GM19468 (cell line): Measurements from ENCODE around the gene CRADD.

Experiments
- ATAC-seq: cut with Tn5 transposase; IDR thresholded peaks from one replicate; pipeline ENCODE4 v1.9.1; 2021; ENCODE audit warnings: mild to moderate bottlenecking, moderate library complexity, moderate number of reproducible peaks; ENCODE audit not compliant: unreplicated experiment; ENCODE audit errors: extremely low read depth

The CRADD gene

DNA sequence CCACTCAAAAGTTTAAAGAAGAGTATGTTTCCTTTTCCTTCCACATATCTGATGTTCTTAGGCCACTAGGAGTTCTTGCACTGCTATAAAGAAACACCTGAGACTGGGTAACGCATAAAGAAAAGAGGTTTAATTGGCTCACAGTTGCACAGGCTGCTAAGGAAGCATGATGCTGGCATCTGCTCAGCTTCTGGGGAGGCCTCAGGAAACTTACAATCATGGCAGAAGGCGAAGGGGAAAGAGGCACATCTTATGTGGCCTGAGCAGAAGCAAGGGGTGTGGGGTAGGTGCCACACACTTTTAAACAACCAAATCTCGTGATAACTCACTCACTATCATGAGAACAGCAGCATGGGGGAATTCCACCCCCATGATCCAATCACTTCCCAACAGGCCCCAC, 7.7 kb upstream of the CRADD start:
- no peak for ATAC-seq

DNA sequence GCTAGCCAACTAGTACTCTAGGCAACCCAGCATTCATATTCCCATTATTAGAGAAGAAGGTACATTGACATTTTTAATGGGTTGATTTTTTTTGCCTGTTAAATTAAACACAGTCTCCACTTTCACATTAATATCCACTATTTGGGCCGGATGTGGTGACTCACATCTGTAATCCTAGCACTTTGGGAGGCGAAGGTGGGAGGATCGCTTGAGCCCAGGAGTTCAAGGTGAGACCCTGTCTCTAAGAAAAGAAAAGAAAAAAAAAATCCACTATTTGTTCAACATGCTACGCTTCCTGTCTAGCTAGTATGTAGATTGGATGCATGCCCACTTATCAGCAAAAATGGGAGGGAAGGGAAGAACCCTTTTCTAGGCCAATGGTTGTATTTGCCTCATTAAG, 7.1 kb upstream of the CRADD start:
- no peak for ATAC-seq

DNA sequence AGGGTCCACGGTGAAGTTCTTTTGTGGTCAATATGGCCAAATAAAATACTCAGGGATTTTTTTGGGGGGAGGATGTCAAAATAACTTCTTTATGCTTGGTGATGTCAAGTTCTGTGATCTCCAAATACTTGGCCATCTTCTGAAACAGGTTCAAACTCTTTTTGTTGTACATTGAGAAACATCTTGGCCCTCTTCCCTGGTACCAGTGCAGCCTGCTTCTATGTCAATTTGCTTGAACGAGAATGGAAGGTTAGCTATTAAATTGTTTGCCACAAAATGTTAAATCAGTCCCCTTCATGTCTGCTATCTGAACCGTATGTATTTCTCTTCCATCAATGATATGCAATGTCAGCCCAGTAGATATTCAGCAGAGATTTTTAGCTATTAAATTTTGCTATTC, 6.1 kb upstream of the CRADD start:
- ATAC-seq = no peak

DNA sequence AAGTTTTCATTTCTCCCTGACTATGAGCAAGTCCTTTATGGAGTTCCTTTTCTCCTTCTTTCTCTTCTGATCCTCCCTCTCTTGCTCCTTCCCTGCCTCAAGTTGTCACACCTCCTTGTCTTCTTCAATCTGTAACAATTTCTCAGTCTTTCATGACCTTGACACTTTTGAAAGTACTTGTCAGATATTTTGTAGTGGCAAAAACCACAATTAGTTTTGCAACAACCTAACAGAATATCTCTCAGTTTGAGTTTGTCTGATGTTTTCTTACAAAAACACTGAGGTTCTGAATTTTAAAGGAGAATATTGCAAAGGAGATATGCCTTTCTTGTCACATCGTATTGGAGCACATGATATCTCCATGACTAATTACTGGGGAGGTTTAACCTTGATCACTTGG, 4.1 kb upstream of the CRADD start:
- ATAC-seq = no peak

DNA sequence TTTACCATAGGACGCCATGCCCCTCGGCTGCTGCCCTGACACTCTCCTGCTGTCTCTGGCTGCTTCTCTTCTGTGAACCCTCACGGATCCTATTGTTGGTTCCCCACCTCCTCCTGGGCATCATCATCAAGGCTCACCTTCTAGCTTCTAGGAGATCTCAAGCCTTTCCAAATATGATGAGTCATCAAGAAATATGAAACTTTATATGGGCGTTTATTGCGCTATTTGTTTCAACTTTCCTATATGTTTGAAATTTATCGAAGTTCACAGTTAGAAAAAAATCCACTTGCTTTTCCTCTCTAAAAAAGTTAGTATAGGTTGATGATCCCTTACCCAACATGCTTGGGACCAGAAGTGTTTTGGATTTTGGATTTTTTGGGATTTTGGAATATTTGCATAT, 2.8 kb upstream of the CRADD start:
- no peak for ATAC-seq

DNA sequence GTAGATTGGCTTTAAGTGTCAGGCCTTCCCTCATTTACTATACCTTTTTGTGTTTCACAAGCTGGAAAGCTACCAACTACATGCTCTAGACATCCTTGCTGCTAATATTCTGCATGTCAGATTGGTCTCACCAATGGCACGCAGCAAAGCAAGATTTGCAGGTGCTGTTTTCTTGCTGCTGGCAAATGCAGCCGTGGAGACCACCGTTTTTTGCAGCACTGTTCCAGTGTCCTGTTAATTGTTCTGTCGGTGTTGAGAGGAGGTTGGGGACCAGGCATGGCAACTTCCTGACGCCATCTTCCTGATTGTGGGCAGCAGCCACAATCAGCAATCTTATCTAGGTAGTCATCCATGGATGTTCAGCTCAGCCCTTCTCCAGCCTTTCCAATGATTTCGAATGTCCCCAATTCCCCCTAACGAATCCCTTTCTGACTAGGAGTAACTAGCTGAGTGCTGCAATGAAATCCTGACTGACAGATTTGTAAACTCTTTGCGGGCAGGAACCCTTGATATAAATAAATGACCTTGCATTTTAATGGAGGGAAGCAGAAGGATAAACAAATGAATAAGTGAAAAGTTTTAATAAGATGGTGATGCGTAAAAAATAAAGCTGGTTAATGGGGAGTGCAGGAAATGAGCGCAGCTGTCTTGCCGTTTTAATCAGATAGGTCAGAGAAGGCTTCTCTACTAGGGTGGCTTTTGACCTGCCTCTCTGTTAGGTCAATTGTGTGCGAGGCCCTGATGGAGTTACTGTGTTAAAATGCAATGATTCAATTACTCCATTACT, 574 bp upstream of the CRADD start:
- no peak for ATAC-seq

DNA sequence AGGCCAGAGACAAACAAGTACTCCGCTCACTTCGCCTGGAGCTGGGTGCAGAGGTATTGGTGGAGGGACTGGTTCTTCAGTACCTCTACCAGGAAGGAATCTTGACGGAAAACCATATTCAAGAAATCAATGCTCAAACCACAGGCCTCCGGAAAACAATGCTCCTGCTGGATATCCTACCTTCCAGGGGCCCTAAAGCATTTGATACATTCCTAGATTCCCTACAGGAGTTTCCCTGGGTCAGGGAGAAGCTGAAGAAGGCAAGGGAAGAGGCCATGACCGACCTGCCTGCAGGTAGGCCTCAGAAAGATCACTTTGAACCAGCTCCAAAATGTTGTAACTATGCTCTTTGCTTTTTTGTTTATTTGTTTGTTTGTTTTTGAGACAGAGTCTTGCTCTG, 1.6 kb downstream of the CRADD start:
- no peak for ATAC-seq

DNA sequence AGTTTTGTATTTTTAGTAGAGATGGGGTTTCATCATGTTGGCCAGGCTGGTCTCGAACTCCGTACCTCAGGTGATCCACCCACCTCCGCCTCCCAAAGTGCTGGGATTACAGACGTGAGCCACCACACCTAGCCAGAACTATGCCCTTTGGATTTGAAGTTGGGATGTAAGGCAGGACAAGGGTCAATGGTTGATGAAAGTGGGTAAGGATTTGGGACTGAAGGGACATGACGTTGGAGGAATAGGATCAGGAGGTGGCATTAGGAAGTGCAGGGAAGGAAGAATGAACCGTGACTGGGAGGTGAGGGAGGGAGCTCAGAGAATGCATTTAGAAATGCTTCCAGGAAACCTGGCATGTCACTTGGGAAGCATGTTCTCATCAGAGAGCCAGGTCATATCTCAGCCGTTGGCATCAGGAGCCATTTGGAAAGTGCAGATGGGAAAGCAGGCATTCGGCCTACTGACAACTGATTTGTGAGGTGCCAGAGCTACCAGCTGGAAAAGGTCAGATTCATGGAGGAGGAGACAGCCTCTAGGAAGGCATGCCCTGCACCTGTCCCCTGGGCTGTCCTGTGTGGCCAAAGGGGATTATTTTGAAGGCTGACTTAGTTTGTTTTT, 2.2 kb downstream of the CRADD start:
- no peak for ATAC-seq

DNA sequence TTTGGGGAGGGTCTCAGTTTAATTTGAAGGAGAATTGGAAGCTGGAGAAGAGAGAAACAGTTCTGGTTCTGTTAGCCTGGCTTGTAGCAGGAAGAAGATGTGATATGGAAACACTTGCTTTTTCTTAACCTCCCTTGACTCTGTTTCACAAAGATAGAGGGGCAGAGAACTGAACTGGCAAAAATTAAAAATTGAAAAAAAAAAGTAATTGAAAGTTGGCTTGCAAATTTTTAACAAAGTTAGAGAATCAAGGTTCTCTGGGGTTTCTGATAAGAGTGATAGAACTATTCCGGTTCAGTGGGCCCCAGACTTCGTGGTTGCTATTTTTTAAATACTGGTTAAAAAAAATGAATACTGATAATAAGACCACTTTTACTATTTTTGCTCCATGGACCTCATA, 2.8 kb downstream of the CRADD start:
- no peak for ATAC-seq

DNA sequence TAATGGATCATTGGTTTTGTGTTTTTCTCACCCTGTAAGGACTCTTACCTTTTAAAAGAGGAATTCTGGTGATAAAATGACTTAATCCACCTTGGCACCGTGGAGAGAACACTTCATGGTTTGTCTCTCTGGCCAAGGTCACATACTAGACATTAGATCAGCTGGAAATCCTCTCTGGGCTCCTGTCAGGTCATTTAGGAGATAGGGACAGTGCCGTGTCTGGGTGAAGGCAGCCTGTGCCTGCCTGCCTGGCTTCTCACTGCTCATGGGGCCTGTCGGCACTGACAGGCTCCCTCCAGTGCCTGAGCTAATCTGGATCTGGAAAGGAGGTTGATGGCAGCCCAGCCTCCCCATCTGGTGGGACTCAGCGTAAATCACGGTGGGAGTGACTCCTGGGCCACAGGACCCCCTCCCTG, 5.7 kb downstream of the CRADD start:
- no peak for ATAC-seq

DNA sequence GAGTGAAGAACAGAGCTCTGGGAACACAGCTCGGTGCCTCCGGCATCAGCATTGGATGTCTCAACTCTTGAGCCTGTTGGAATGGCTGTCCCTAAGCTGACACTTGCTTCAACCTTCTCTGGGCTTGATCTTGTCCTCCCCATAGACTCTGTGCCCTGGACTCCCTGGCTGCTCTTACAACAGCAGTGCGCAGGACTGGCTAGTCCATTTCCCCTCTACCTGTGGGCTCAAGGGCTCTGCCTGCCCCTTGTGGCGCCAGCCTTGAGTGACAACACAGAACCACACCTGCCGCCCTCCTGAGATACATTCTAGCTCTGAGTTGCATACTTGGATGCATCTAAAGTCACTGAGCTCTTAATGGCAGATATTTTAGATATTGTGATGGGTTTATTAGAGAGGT, 6.2 kb downstream of the CRADD start:
- no peak for ATAC-seq

DNA sequence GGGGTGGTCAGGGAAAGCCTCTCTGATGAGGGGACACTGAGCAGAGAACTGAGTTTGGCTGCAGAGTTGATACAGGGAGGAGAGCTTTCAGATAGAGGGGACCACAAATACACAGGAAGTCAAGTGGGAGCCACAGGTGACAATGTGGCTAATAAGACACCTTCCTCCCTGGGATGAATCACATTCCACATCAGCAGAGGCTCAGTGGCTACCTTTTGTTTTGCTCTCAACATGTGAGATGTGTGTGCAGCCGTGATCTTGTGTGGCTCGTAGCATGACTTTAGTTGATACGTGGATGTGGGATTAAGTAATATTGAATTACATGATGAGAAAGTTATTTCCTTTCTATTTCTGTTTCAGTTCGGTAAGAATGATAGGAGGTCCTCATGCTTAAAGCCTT, 7.5 kb downstream of the CRADD start:
- ATAC-seq = no peak

DNA sequence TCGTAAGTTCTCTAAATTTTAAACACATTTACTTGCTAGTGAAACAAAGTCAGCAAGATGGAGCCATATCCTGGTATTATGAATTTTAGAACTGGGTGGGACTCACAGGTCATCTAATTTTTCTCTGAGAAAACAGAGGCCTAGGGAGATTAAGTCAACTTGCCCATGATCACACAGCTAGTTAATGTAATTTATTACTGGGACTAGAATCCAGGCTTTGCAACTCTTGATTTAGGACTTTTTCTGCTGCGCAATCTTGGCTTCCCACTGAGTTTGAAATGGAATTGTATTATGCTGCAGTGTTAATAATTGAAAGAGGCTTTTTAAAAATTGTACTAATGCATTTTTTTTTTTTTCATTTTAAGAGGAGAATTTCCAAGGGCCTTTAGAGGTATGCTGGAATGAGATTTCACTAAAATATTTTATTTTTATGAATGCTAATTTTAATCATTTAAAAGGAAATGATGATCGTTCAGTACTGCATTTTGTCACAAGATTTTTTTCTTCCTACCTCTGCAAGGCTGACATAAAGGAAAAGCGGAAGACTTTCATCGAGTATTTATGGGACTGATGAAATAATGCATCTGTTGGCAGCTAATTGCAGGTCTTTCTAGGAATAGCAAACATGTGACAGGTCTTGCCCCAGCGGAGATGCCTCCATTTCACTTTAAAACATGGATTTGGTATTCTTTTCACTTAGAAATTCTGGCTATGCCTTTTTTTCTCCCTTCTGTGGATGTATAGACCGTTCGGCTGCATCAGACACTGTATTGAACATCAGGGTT, 9.6 kb downstream of the CRADD start:
- no peak for ATAC-seq

DNA sequence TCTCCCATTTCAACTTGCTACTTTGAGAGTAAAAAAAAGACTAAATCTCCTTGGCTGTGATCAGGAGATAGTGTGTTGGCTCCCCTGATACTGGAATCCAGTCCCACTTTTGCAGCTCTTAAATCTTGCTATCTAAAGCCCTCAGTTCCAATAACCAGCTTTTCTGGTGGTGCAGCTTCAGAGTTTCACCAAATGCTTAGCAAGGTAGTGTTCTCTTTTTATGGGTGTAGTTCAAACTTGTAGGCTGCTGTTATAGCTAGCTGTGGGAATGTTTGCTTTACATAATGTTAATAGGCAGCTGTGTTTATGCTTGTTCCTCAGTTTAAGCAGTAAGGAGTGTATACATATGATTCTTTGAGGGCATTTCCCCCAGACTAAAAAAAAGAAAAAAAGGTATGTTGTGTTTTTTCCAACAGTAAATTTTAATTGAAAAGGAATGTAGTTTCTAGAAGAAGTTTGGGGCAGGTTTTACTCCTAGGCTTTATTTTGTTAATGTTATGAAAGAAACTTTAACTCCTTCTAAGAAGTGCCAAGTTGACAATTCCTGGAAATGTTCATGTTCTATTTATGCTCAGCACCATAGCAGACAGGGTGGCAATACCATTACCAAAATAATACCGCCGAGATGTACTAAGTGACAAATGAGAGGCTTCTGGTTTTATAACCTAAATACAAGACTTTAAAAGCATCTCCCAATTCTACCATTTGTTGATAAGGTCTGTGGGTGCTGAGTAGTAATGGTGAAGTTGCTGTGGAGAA, 12.1 kb downstream of the CRADD start:
- ATAC-seq = no peak

DNA sequence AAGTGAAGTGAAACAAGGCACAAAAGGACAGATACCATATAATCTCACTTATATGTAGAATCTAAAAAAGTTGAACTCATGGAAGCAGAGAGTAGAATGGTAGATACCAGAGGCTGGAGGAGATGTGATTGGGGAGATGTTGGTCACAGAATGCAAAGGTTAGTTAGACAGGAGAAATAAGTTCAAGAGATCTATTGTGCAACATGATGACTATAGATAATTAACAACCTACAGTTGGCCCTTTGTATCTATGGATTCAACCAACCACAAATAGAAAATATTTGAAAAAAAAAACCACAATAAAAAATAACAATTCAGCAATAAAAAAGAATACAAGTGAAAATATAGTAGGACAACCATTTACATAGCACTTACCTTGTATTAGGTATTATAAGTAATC, 19.3 kb downstream of the CRADD start:
- ATAC-seq = no peak

DNA sequence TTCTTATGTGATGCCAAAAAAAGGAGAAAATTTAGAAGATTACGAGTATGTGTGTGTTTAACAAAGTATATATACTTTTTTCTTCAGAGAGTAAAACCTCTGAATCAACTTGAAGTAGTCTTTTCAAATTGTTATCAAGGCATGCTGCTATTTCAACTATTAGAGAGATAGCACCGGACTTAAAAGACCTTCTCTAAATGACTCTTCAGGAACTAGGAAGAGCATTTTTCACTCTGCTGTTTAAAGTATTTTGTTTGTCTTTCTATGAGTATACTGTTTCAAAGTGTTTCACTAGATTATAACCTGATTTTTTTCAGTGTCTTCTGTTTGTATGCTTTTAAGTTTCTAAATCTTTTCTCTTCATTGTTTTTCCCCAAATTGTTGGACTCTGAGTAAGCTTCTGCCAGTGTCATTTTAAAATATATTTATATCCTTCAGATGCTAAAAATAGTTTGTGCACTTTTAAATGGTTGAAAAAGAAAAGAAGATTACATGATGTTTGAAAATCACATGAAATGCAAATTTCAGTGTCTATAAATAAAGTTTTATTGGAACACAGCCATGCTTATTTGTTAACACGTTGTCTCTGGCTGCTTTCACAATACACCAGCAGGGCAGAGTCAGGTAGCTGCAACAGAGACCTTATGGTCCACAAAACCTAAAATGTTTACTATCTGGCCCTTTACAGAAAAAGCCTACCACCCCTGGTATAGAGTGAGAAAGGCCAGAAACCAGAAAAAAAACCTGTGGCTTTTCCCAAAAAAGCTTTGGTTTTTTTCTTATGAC, 21.3 kb downstream of the CRADD start:
- no peak for ATAC-seq

DNA sequence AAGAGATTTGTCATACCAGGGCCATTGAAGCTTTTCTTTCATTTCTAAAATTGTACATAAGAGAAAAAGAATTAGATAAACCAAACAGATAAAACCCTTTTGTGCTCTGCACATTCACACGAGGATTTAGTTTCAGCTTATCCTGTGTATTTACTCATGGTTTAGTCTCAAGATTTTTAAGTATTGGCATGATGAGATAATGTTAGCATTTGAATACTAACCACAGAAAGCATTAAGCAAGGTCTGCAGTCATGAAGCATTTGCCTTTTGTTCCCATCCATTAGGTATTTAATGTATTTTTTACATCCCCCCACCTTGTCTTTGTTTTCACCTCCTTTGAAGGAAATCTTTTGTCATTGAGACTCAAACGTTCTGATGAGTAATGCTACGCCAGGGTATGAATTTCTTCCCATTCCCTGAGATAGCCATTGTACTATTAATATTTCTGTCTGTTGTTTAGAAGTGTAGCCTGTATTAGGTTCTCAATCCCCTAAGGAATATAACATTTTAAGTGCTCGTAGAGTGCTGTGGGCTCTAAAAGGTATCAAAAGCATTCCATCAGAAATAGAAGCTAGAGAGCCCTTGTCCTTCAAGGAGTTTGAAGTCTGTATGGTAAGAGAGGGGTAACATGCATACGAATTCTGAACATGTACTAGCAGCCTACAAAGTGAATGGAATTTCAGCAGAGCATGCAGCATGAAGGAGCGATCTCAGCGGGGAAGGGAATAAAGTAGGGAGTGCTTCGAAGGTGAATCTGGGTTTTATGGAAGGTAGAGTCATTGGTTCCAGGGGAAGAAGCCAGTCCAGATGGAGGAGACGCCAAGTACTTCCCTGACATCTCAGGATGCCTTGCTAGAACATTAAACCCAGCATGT, 22.3 kb downstream of the CRADD start:
- ATAC-seq = no peak

DNA sequence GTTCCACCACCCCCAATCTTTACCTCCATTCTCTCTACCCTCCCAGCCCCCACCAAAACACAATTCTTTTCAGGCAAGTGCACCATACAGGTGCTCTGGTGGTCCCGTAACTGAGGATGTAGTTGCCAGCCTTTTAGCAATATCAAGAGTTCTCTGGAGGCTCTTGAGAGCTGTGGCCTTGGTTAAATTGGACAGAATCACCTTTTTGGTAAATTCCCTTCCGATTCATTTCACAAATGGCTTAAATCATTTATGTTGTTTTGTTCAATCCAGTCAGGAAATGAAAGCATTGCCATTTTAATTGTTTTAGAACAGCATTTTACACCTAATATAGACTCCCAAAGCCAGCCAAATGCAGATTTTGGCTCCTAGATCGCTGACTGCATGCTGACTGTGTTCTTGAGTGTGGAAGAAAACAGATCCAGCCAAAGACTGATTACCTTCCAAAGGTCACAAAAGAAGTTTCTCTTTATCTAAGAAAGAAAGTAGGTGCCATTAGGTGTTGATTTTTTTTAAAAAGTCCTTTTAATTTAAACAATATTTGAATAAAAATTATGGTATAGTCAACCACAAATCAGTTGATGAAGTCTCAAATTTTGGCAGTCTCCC, 25.6 kb downstream of the CRADD start:
- no peak for ATAC-seq

DNA sequence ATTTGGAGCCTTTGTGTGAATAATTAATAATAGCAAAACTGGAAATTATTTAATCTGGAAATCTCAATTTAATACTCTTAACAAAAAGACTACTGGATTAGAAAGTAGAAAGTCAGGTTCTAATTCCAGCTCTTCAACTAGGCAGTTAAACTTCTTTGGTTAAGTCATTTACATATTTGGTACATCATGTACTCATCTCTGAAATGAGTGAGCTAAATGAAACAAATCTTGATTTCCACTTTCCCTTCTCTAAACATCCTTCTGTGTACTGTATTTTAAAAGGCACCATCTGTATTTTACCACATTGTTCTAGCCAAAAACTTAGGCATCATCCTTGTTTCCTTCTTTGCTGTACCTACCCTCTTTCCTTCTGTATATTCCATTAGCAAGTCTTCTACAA, 26.9 kb downstream of the CRADD start:
- ATAC-seq = no peak
